ENCODE measurements around the gene NKX2-1. TPM values are rescaled to one million over a fixed set of nuclear protein-coding genes. Genes with fewer than 3 reads are reported as not detected.
"Not testable (repeated sequence)": the region's sequence is repeated elsewhere in the genome, so short reads cannot be mapped to it uniquely, and the experiment has no call there.

The NKX2-1 gene
- total and polyA plus RNA-seq, 2 experiments from 2014 or later: not detected

- 43 to 60% methylated on average over 4 to 6 of the region's 6 CpGs for WGBS, 2 experiments (ENCODE audit: low coverage in 1 of 2, low lambda C conversion rate in 2 of 2, missing lambda C conversion rate in 2 of 2)
- no peaks in the 10 kb centered on the region for H3K9me2 ChIP-seq (ENCODE audit: insufficient read depth)
- no peaks in the 10 kb centered on the region for H3F3A ChIP-seq (ENCODE audit: insufficient read depth)
- H3K79me2 ChIP-seq (ENCODE audit: insufficient read depth): no peaks in the 10 kb centered on the region
- TF ChIP-seq EZH2 (IDR thresholded peaks at IDR 0.05; ENCODE audit: insufficient read depth, poor library complexity, severe bottlenecking): no peak
- TF ChIP-seq EZH2phosphoT487 (IDR thresholded peaks at IDR 0.05; ENCODE audit: insufficient read depth, low read depth): no peak
- no peaks in the 10 kb centered on the region for H3K36me3 ChIP-seq (ENCODE audit: low read depth)
- H3K4me1 ChIP-seq (ENCODE audit: insufficient read depth): no peaks in the 10 kb centered on the region
- DNase-seq: no peak
- H3K4me3 ChIP-seq: no peak overlapping the region
- no peaks in the 10 kb centered on the region for H3K27me3 ChIP-seq (replicated peaks; ENCODE audit: insufficient read depth)
- H3K4me2 ChIP-seq (ENCODE audit: unreplicated experiment): no peak overlapping the region
- no peak overlapping the region for H3K9ac ChIP-seq
- no peak overlapping the region for H3K27ac ChIP-seq
- in situ Hi-C loops (cut with MboI): no loop called here
- H3K9me3 ChIP-seq (ENCODE audit: low read depth): no peaks in the 10 kb centered on the region
- no peaks in the 10 kb centered on the region for H4K20me1 ChIP-seq (ENCODE audit: insufficient read depth)
- H2AFZ ChIP-seq: no peak overlapping the region
These were observed 42.8 kb downstream of the NKX2-1 start for GRCh38 chr14:36477266-36477665.

- H3K9me2 ChIP-seq (ENCODE audit: insufficient read depth); H2AFZ ChIP-seq; in situ Hi-C loops (cut with MboI); H3K4me3 ChIP-seq; H3K27ac ChIP-seq; H3K36me3 ChIP-seq (ENCODE audit: low read depth); H4K20me1 ChIP-seq (ENCODE audit: insufficient read depth); H3K79me2 ChIP-seq (ENCODE audit: insufficient read depth); H3K9ac ChIP-seq; H3K4me1 ChIP-seq (ENCODE audit: insufficient read depth); H3K4me2 ChIP-seq (ENCODE audit: unreplicated experiment); H3K27me3 ChIP-seq (replicated peaks; ENCODE audit: insufficient read depth); DNase-seq; H3F3A ChIP-seq (ENCODE audit: insufficient read depth); H3K9me3 ChIP-seq (ENCODE audit: low read depth): not testable (repeated sequence)
- 50 to 52% methylated on average over 6 to 7 of the region's 7 CpGs for WGBS, 2 experiments (ENCODE audit: low coverage in 1 of 2, low lambda C conversion rate in 2 of 2, missing lambda C conversion rate in 2 of 2)
These were observed 44.0 kb downstream of the NKX2-1 start for GRCh38 chr14:36476061-36476460.

- no peaks in the 10 kb centered on the region for H3K4me1 ChIP-seq (ENCODE audit: insufficient read depth)
- H3F3A ChIP-seq (ENCODE audit: insufficient read depth): no peaks in the 10 kb centered on the region
- no peaks in the 10 kb centered on the region for H3K9me2 ChIP-seq (ENCODE audit: insufficient read depth)
- no peak overlapping the region for H3K4me3 ChIP-seq
- no peaks in the 10 kb centered on the region for H3K27me3 ChIP-seq (replicated peaks; ENCODE audit: insufficient read depth)
- no peak overlapping the region for H3K27ac ChIP-seq
- H3K9me3 ChIP-seq (ENCODE audit: low read depth): no peaks in the 10 kb centered on the region
- no peak overlapping the region for H3K4me2 ChIP-seq (ENCODE audit: unreplicated experiment)
- no peak for DNase-seq
- in situ Hi-C loops (cut with MboI): no loop called here
- no peaks in the 10 kb centered on the region for H3K36me3 ChIP-seq (ENCODE audit: low read depth)
- H4K20me1 ChIP-seq (ENCODE audit: insufficient read depth): no peaks in the 10 kb centered on the region
- no peaks in the 10 kb centered on the region for H3K79me2 ChIP-seq (ENCODE audit: insufficient read depth)
- H2AFZ ChIP-seq: no peak overlapping the region
- WGBS, 2 experiments (ENCODE audit: low coverage in 1 of 2, low lambda C conversion rate in 2 of 2, missing lambda C conversion rate in 2 of 2): 32% methylated on average over 4 of the region's 4 CpGs
- no peak overlapping the region for H3K9ac ChIP-seq
- TF ChIP-seq EZH2phosphoT487 (IDR thresholded peaks at IDR 0.05; ENCODE audit: insufficient read depth, low read depth): no peak
- TF ChIP-seq EZH2 (IDR thresholded peaks at IDR 0.05; ENCODE audit: insufficient read depth, poor library complexity, severe bottlenecking): no peak
These were observed 45.4 kb downstream of the NKX2-1 start for GRCh38 chr14:36474593-36474992.

GRCh38 chr14:36471431-36471830, 48.6 kb downstream of the NKX2-1 start:
- Histone ChIP-seq H3F3A (ENCODE audit: insufficient read depth) (no peaks in the 10 kb centered on the region), H3K9me2 (ENCODE audit: insufficient read depth) (no peaks in the 10 kb centered on the region), H3K9me3 (ENCODE audit: low read depth) (no peaks in the 10 kb centered on the region), H2AFZ (no peak overlapping the region), H4K20me1 (ENCODE audit: insufficient read depth) (no peaks in the 10 kb centered on the region), H3K79me2 (ENCODE audit: insufficient read depth) (no peaks in the 10 kb centered on the region), H3K4me3 (no peak overlapping the region), H3K4me2 (ENCODE audit: unreplicated experiment) (no peak overlapping the region), H3K9ac (no peak overlapping the region), H3K27me3 (replicated peaks; ENCODE audit: insufficient read depth) (no peaks in the 10 kb centered on the region), H3K4me1 (ENCODE audit: insufficient read depth) (no peaks in the 10 kb centered on the region), H3K36me3 (ENCODE audit: low read depth) (no peaks in the 10 kb centered on the region), H3K27ac (no peak overlapping the region)
- no peak for DNase-seq
- in situ Hi-C loops (cut with MboI): no loop called here
- 24 to 26% methylated on average over 3 of the region's 3 CpGs for WGBS, 2 experiments (ENCODE audit: low coverage in 1 of 2, low lambda C conversion rate in 2 of 2, missing lambda C conversion rate in 2 of 2)
- TF ChIP-seq EZH2 (IDR thresholded peaks at IDR 0.05; ENCODE audit: insufficient read depth, poor library complexity, severe bottlenecking) (no peak), EZH2phosphoT487 (IDR thresholded peaks at IDR 0.05; ENCODE audit: insufficient read depth, low read depth) (no peak)

- H3F3A ChIP-seq (ENCODE audit: insufficient read depth): no peaks in the 10 kb centered on the region
- 11 to 15% methylated on average over 1 of the region's 1 CpG for WGBS, 2 experiments (ENCODE audit: low coverage in 1 of 2, low lambda C conversion rate in 2 of 2, missing lambda C conversion rate in 2 of 2)
- H3K27ac ChIP-seq: no peak overlapping the region
- H3K9me3 ChIP-seq (ENCODE audit: low read depth): no peaks in the 10 kb centered on the region
- no peak for DNase-seq
- in situ Hi-C loops (cut with MboI): no loop called here
- TF ChIP-seq EZH2phosphoT487 (IDR thresholded peaks at IDR 0.05; ENCODE audit: insufficient read depth, low read depth): no peak
- no peak for TF ChIP-seq EZH2 (IDR thresholded peaks at IDR 0.05; ENCODE audit: insufficient read depth, poor library complexity, severe bottlenecking)
- no peak overlapping the region for H3K4me3 ChIP-seq
- H4K20me1 ChIP-seq (ENCODE audit: insufficient read depth): no peaks in the 10 kb centered on the region
- no peaks in the 10 kb centered on the region for H3K9me2 ChIP-seq (ENCODE audit: insufficient read depth)
- no peak overlapping the region for H3K4me2 ChIP-seq (ENCODE audit: unreplicated experiment)
- H3K9ac ChIP-seq: no peak overlapping the region
- no peak overlapping the region for H2AFZ ChIP-seq
- H3K79me2 ChIP-seq (ENCODE audit: insufficient read depth): no peaks in the 10 kb centered on the region
- no peaks in the 10 kb centered on the region for H3K4me1 ChIP-seq (ENCODE audit: insufficient read depth)
- 0 out of 2 replicates have a peak, but pooled peaks cover 8% of the 10 kb centered on the region for H3K27me3 ChIP-seq (replicated peaks; ENCODE audit: insufficient read depth)
- H3K36me3 ChIP-seq (ENCODE audit: low read depth): no peaks in the 10 kb centered on the region
These were observed 52.7 kb downstream of the NKX2-1 start for GRCh38 chr14:36467332-36467731.

Other genes starting within 250 kb of the NKX2-1 start
- gene MBIP, start 199.6 kb downstream of the NKX2-1 start, total RNA-seq (2014; rRNA removed; shearing (Covaris generic)): 6.2 and 9.0 TPM in 2 replicates
- 23.5 and 28.1 TPM in 2 replicates for gene MBIP, start 199.6 kb downstream of the NKX2-1 start, polyA plus RNA-seq (2016; fragmentation: Nextera tagmentation; extraction: Ambion mirVana)
- not detected in 2 replicates for gene NKX2-8, start 62.4 kb upstream of the NKX2-1 start, total RNA-seq (2014; rRNA removed; shearing (Covaris generic))
- not detected in 2 replicates for gene NKX2-8, start 62.4 kb upstream of the NKX2-1 start, polyA plus RNA-seq (2016; fragmentation: Nextera tagmentation; extraction: Ambion mirVana)
- gene PAX9, start 141.6 kb upstream of the NKX2-1 start, total RNA-seq (2014; rRNA removed; shearing (Covaris generic)): not detected in 2 replicates
- 0.05 and 0.19 TPM in 2 replicates for gene PAX9, start 141.6 kb upstream of the NKX2-1 start, polyA plus RNA-seq (2016; fragmentation: Nextera tagmentation; extraction: Ambion mirVana)